ENCODE measurements around the gene AURKB. TPM values are rescaled to one million over a fixed set of nuclear protein-coding genes. Genes with fewer than 3 reads are reported as not detected.

The AURKB gene
- total and polyA plus RNA-seq, 2 of the 13 experiments (the other 11 are each of a cell fraction or from before 2014, with no cell fraction given) = 29.5 to 75.3 TPM

DNA sequence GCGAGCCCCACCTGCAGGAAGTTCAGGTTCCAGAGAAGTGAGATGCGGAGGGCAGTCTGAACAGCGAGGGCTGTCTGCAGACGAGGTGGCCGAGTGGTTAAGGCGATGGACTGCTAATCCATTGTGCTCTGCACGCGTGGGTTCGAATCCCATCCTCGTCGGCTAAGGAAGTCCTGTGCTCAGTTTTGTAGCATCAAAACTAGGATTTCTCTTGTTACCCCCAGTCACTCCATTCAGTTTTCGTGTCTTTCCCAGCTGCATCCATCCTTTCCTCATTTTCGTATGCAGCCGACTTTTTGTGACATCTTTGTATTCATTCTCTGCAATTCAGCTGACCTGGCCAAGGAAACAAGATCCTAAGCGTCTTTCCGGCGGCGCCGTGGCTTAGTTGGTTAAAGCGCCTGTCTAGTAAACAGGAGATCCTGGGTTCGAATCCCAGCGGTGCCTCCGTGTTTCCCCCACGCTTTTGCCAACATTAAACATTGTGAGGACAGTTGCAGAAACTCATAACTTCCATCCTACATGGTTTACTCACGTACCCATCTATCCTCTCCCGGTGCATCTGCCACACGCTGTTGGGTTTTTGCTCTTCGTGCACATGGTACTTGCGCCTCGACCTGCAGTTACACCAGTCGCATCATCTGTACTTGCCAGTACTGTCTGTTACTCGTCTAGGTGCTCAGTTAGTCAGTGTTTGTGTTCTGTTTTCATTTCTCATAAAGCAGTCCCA, 23.4 kb downstream of the AURKB start (continued):
- TF ChIP-seq NFYC (CRISPR knock-in tag; IDR thresholded peaks at IDR 0.05) (no peak), SMYD3 (CRISPR knock-in tag; IDR thresholded peaks at IDR 0.05) (peak; percentile 60; the same call in 1 of the 2 replicates), FLYWCH1 (CRISPR knock-in tag; IDR thresholded peaks at IDR 0.05) (no peak), ZNF780A (CRISPR knock-in tag; IDR thresholded peaks at IDR 0.05) (no peak), KDM3A (CRISPR knock-in tag; IDR thresholded peaks at IDR 0.05; ENCODE audit: low read depth) (no peak), ZNF547 (CRISPR knock-in tag; IDR thresholded peaks at IDR 0.05) (no peak; the same call in 1 of the 2 replicates), ZFP62 (CRISPR knock-in tag; IDR thresholded peaks at IDR 0.05) (no peak), JUND (CRISPR knock-in tag; IDR thresholded peaks at IDR 0.05) (peak; percentile 64; the same call in 1 of the 2 replicates), ZNF883 (CRISPR knock-in tag; IDR thresholded peaks at IDR 0.05; ENCODE audit: not compliant biosample characterization) (no peak)
- TF ChIP-seq, protein P1, sequence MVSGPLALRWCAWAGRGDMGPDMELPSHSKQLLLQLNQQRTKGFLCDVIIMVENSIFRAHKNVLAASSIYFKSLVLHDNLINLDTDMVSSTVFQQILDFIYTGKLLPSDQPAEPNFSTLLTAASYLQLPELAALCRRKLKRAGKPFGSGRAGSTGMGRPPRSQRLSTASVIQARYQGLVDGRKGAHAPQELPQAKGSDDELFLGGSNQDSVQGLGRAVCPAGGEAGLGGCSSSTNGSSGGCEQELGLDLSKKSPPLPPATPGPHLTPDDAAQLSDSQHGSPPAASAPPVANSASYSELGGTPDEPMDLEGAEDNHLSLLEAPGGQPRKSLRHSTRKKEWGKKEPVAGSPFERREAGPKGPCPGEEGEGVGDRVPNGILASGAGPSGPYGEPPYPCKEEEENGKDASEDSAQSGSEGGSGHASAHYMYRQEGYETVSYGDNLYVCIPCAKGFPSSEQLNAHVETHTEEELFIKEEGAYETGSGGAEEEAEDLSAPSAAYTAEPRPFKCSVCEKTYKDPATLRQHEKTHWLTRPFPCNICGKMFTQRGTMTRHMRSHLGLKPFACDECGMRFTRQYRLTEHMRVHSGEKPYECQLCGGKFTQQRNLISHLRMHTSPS (CRISPR knock-in tag; IDR thresholded peaks at IDR 0.05; ENCODE audit: low read depth) = no peak
- TF ChIP-seq, protein P2, sequence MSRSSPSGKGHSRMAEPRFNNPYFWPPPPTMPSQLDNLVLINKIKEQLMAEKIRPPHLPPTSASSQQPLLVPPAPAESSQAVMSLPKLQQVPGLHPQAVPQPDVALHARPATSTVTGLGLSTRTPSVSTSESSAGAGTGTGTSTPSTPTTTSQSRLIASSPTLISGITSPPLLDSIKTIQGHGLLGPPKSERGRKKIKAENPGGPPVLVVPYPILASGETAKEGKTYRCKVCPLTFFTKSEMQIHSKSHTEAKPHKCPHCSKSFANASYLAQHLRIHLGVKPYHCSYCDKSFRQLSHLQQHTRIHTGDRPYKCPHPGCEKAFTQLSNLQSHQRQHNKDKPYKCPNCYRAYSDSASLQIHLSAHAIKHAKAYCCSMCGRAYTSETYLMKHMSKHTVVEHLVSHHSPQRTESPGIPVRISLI (CRISPR knock-in tag; IDR thresholded peaks at IDR 0.05; ENCODE audit: borderline replicate concordance) = peak; percentile 54; the same call in 1 of the 2 replicates
- TF ChIP-seq, protein P3, sequence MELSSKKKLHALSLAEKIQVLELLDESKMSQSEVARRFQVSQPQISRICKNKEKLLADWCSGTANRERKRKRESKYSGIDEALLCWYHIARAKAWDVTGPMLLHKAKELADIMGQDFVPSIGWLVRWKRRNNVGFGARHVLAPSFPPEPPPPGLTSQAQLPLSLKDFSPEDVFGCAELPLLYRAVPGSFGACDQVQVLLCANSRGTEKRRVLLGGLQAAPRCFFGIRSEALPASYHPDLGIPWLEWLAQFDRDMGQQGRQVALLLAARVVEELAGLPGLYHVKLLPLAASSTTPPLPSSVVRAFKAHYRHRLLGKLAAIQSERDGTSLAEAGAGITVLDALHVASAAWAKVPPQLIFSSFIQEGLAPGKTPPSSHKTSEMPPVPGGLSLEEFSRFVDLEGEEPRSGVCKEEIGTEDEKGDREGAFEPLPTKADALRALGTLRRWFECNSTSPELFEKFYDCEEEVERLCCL (CRISPR knock-in tag; IDR thresholded peaks at IDR 0.05; ENCODE audit: borderline replicate concordance) = no peak
- TF ChIP-seq, protein P4, sequence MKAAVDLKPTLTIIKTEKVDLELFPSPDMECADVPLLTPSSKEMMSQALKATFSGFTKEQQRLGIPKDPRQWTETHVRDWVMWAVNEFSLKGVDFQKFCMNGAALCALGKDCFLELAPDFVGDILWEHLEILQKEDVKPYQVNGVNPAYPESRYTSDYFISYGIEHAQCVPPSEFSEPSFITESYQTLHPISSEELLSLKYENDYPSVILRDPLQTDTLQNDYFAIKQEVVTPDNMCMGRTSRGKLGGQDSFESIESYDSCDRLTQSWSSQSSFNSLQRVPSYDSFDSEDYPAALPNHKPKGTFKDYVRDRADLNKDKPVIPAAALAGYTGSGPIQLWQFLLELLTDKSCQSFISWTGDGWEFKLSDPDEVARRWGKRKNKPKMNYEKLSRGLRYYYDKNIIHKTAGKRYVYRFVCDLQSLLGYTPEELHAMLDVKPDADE (CRISPR knock-in tag; IDR thresholded peaks at IDR 0.05) = no peak
- TF ChIP-seq, protein P5, sequence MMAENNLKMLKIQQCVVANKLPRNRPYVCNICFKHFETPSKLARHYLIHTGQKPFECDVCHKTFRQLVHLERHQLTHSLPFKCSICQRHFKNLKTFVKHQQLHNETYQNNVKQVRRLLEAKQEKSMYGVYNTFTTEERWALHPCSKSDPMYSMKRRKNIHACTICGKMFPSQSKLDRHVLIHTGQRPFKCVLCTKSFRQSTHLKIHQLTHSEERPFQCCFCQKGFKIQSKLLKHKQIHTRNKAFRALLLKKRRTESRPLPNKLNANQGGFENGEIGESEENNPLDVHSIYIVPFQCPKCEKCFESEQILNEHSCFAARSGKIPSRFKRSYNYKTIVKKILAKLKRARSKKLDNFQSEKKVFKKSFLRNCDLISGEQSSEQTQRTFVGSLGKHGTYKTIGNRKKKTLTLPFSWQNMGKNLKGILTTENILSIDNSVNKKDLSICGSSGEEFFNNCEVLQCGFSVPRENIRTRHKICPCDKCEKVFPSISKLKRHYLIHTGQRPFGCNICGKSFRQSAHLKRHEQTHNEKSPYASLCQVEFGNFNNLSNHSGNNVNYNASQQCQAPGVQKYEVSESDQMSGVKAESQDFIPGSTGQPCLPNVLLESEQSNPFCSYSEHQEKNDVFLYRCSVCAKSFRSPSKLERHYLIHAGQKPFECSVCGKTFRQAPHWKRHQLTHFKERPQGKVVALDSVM (CRISPR knock-in tag; IDR thresholded peaks at IDR 0.05) = no peak
- TF ChIP-seq, protein P6, sequence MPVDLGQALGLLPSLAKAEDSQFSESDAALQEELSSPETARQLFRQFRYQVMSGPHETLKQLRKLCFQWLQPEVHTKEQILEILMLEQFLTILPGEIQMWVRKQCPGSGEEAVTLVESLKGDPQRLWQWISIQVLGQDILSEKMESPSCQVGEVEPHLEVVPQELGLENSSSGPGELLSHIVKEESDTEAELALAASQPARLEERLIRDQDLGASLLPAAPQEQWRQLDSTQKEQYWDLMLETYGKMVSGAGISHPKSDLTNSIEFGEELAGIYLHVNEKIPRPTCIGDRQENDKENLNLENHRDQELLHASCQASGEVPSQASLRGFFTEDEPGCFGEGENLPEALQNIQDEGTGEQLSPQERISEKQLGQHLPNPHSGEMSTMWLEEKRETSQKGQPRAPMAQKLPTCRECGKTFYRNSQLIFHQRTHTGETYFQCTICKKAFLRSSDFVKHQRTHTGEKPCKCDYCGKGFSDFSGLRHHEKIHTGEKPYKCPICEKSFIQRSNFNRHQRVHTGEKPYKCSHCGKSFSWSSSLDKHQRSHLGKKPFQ (CRISPR knock-in tag; IDR thresholded peaks at IDR 0.05; ENCODE audit: insufficient replicate concordance) = peak; percentile 26
- TF ChIP-seq, protein P7, sequence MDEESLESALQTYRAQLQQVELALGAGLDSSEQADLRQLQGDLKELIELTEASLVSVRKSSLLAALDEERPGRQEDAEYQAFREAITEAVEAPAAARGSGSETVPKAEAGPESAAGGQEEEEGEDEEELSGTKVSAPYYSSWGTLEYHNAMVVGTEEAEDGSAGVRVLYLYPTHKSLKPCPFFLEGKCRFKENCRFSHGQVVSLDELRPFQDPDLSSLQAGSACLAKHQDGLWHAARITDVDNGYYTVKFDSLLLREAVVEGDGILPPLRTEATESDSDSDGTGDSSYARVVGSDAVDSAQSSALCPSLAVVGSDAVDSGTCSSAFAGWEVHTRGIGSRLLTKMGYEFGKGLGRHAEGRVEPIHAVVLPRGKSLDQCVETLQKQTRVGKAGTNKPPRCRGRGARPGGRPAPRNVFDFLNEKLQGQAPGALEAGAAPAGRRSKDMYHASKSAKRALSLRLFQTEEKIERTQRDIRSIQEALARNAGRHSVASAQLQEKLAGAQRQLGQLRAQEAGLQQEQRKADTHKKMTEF (CRISPR knock-in tag; IDR thresholded peaks at IDR 0.05) = peak; percentile 54; the same call in 1 of the 2 replicates

Data from HepG2 (cell line).